Sigmoid colon (tissue), 7 donors: ENCODE measurements around the gene BRSK1. TPM values are rescaled to one million over a fixed set of nuclear protein-coding genes. Genes with fewer than 3 reads are reported as not detected.

ENCODE experiments used
- DNase-seq: peaks from one replicate; pipeline ENCODE4 v3.0.0-alpha.2; 2019
- H3K27ac ChIP-seq, 4 donors: fragments of 200-600 bp; sonication (generic); one replicate each; pipeline ENCODE4 v1.5.1; 2016 to 2019; ENCODE audit warnings: mild to moderate bottlenecking in 1 of 4
- H3K27me3 ChIP-seq, 3 donors: fragments of 200-600 bp; sonication (generic); one replicate each; pipeline ENCODE4 v1.5.1; 2019; ENCODE audit warnings: mild to moderate bottlenecking in 1 of 3
- H3K36me3 ChIP-seq, 4 donors: fragments of 200-600 bp; sonication (generic); one replicate each; pipeline ENCODE4 v1.5.1; 2016 to 2019
- H3K4me1 ChIP-seq, 4 donors: fragments of 200-600 bp; sonication (generic); one replicate each; pipeline ENCODE4 v1.5.1; 2017 to 2019
- H3K4me3 ChIP-seq, 4 donors: fragments of 200-600 bp; sonication (generic); one replicate each; pipeline ENCODE4 v1.5.1; 2017 to 2019; ENCODE audit warnings: mild to moderate bottlenecking in 2 of 4, moderate library complexity in 1 of 4
- H3K9me3 ChIP-seq, 4 donors: fragments of 200-600 bp in 3 of 4; sonication (generic) in 3 of 4; one replicate each; pipeline versions ENCODE4 v1.5.1 to v1.6.1; 2013 to 2019
- CTCF ChIP-seq, 4 experiments: fragments of 450-650 bp in 3 of 4; fragments of 200-600 bp in 1 of 4; IDR thresholded peaks; one replicate each; pipeline ENCODE4 v1.5.1; 2016 to 2019; ENCODE audit warnings: antibody characterized with exemption in 4 of 4, mild to moderate bottlenecking in 3 of 4, moderate library complexity in 2 of 4
- EP300 ChIP-seq, 4 donors: sonication (generic); formaldehyde crosslinking; IDR thresholded peaks; one replicate each; pipeline ENCODE4 v1.6.1; 2017; ENCODE audit warnings: antibody characterized with exemption in 4 of 4
- POLR2A ChIP-seq, 2 donors: fragments of 450-650 bp; IDR thresholded peaks; one replicate each; pipeline ENCODE4 v1.6.1; 2016; ENCODE audit warnings: antibody characterized with exemption in 2 of 2, mild to moderate bottlenecking in 2 of 2, moderate library complexity in 2 of 2
- POLR2AphosphoS5 ChIP-seq, 4 donors: sonication (generic); formaldehyde crosslinking; IDR thresholded peaks; one replicate each; pipeline ENCODE4 v1.6.1; 2017; ENCODE audit warnings: antibody characterized with exemption in 4 of 4
- WGBS, 2 donors: extraction: QIAGEN DNeasy Blood & Tissue Kit; methylation state at CpG; one replicate each; pipeline ENCODE4 v1.1.7; 2013; 5-methylcytosine and 5-hydroxymethylcytosine counted together
- intact Hi-C: fragments of 100-400 bp; cut with DNase I; formaldehyde crosslinking; loops from one replicate; pipeline ENCODE4 v1.15.1; 2023
- polyA plus RNA-seq, 3 donors: library from polyadenylated mRNA; stranded (reverse); fragments of 200-250 nt; gene quantifications; one replicate each; pipeline ENCODE4 v1.2.3, GENCODE V29; 2013
- total RNA-seq, 4 donors: library from RNA; depleted of rRNA; stranded (reverse); fragments of >200 nt; gene quantifications; one replicate each; pipeline ENCODE4 v1.1.0, GENCODE V29; 2016
- donor health status: healthy with polysubstance abuse.
- donor health status: Bipolar disorder and iron deficiency.
- donor health status: healthy.

The BRSK1 gene
- total and polyA plus RNA-seq, 7 donors, result 2.9 to 20.6 (median 6.0) TPM; not detected in 1

GRCh38 chr19:55284405-55285058 lies 735 bp downstream of the BRSK1 start:
- peak overlapping the region; percentile 87 to 93 (median 90) for H3K27ac ChIP-seq
- TF ChIP-seq POLR2AphosphoS5 (IDR thresholded peaks at IDR 0.05) (no peak), POLR2A (IDR thresholded peaks at IDR 0.05) (no peak), CTCF (IDR thresholded peaks at IDR 0.05) (no peak), EP300 (IDR thresholded peaks at IDR 0.05) (no peak)
- no peak for DNase-seq
- no peaks in the 10 kb centered on the region for H3K27me3 ChIP-seq
- H3K4me3 ChIP-seq, result peak overlapping the region; percentile 47 to 95 (median 80)
- H3K36me3 ChIP-seq, result peaks cover 0 to 18% (median 0%) of the 10 kb centered on the region in 4 donors
- H3K9me3 ChIP-seq, result no peaks in the 10 kb centered on the region
- WGBS, 2 donors, result 21 to 34% methylated on average over 16 of the region's 16 CpGs
- peaks cover 0 to 35% (median 28%) of the 10 kb centered on the region in 4 donors for H3K4me1 ChIP-seq
- intact Hi-C loops, result loop anchor here (5.0 to 10.0 kb wide), 3 partner anchors 58 to 210 kb away; partner anchors contain the start of gene RPL28

- Histone ChIP-seq H3K9me3 (no peaks in the 10 kb centered on the region), H3K27me3 (no peaks in the 10 kb centered on the region), H3K4me1 (peaks cover 0 to 33% (median 25%) of the 10 kb centered on the region in 4 donors), H3K27ac (peak overlapping the region; percentile 87 to 93 (median 90)), H3K36me3 (peaks cover 0 to 22% (median 0%) of the 10 kb centered on the region in 4 donors), H3K4me3 (peak overlapping the region in 3 of 4 donors; percentile 75 to 95 (median 85))
- DNase-seq, result no peak
- intact Hi-C loops, result loop anchor here (5.0 to 10.0 kb wide), 2 partner anchors 57 to 209 kb away; no protein-coding TSS in a partner anchor
- WGBS, 2 donors, result 45 to 62% methylated on average over 18 of the region's 18 CpGs
- TF ChIP-seq CTCF (IDR thresholded peaks at IDR 0.05) (no peak), POLR2AphosphoS5 (IDR thresholded peaks at IDR 0.05) (no peak), POLR2A (IDR thresholded peaks at IDR 0.05) (no peak), EP300 (IDR thresholded peaks at IDR 0.05) (no peak)
These were observed 1.6 kb downstream of the BRSK1 start for GRCh38 chr19:55285229-55285890.

GRCh38 chr19:55287361-55288079 lies 3.7 kb downstream of the BRSK1 start:
- Histone ChIP-seq H3K36me3 (peaks cover 0 to 22% (median 0%) of the 10 kb centered on the region in 4 donors), H3K27me3 (no peaks in the 10 kb centered on the region), H3K4me1 (peaks cover 0 to 25% (median 19%) of the 10 kb centered on the region in 4 donors), H3K4me3 (no peak overlapping the region), H3K27ac (peak overlapping the region in 3 of 4 donors; percentile 18 to 45 (median 41)), H3K9me3 (no peaks in the 10 kb centered on the region)
- intact Hi-C loops, result loop anchor here (5.0 to 10.0 kb wide), 2 partner anchors 55 to 207 kb away; no protein-coding TSS in a partner anchor
- no peak for DNase-seq
- 87 to 91% methylated on average over 21 of the region's 21 CpGs for WGBS, 2 donors
- TF ChIP-seq EP300 (IDR thresholded peaks at IDR 0.05), result no peak
- no peak for TF ChIP-seq CTCF (IDR thresholded peaks at IDR 0.05)
- no peak for TF ChIP-seq POLR2A (IDR thresholded peaks at IDR 0.05)
- no peak for TF ChIP-seq POLR2AphosphoS5 (IDR thresholded peaks at IDR 0.05)

- no peaks in the 10 kb centered on the region for H3K9me3 ChIP-seq
- H3K4me1 ChIP-seq, result peaks cover 0 to 15% (median 12%) of the 10 kb centered on the region in 4 donors
- H3K27me3 ChIP-seq, result no peaks in the 10 kb centered on the region
- no peak for DNase-seq
- intact Hi-C loops, result loop anchor here (5.0 to 10.0 kb wide), 2 partner anchors 53 to 206 kb away; no protein-coding TSS in a partner anchor
- peaks cover 0 to 32% (median 0%) of the 10 kb centered on the region in 4 donors for H3K36me3 ChIP-seq
- TF ChIP-seq EP300 (IDR thresholded peaks at IDR 0.05) (no peak), POLR2A (IDR thresholded peaks at IDR 0.05) (no peak), CTCF (IDR thresholded peaks at IDR 0.05) (no peak), POLR2AphosphoS5 (IDR thresholded peaks at IDR 0.05) (no peak)
- no peak overlapping the region for H3K4me3 ChIP-seq
- WGBS, 2 donors, result 94 to 95% methylated on average over 9 of the region's 9 CpGs
- H3K27ac ChIP-seq, result no peak overlapping the region
These were observed 5.5 kb downstream of the BRSK1 start for GRCh38 chr19:55289117-55289796.
